ENCODE results near the gene TIMP4.

DNA sequence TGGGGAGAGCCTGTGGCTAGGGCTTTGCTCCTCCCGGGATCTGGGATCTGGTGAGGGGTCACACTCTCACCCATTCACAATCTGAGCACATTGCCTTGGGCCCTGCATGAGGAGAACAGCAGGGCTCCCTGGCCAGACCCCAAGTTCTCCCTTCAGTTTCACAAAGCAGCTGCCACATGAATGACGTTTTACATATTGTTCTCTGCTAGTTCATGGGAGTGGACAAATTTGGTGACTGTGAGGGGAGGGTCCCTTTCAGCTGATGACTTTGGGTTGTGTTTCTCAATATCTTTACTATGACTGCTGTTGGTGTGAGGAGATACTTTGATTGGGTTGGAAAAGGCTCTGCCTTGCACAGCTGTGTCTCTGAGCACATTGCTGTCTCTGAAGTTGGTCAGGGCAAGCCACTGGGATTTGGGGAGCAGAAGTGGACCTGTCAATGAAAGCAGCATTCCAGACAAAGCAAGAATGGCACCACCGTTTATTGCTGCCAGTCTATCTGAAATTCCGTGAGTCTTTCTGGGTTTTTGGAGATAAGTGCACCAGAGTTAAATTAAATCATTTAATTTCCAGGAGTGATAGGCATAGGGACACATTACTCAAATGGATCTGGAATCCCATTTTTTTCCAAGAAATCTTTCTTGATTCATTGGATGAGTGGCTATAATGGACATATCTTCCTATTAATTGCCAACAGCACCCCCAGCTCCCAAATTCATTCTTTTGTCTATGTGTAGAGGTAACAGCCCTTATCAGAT is 10.3 kb downstream of the TIMP4 start:
- TF ChIP-seq, protein P1, sequence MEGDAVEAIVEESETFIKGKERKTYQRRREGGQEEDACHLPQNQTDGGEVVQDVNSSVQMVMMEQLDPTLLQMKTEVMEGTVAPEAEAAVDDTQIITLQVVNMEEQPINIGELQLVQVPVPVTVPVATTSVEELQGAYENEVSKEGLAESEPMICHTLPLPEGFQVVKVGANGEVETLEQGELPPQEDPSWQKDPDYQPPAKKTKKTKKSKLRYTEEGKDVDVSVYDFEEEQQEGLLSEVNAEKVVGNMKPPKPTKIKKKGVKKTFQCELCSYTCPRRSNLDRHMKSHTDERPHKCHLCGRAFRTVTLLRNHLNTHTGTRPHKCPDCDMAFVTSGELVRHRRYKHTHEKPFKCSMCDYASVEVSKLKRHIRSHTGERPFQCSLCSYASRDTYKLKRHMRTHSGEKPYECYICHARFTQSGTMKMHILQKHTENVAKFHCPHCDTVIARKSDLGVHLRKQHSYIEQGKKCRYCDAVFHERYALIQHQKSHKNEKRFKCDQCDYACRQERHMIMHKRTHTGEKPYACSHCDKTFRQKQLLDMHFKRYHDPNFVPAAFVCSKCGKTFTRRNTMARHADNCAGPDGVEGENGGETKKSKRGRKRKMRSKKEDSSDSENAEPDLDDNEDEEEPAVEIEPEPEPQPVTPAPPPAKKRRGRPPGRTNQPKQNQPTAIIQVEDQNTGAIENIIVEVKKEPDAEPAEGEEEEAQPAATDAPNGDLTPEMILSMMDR (IDR thresholded peaks at IDR 0.05): no peak
- no peak for TF ChIP-seq POLR2A (IDR thresholded peaks at IDR 0.05)

All from adrenal gland (tissue), 5 donors.